ENCODE measurements around the gene ANKRD11.

ANKRD11 gene

GRCh38 chr16:89298623-89299225 lies 191.6 kb downstream of the ANKRD11 start:
- WGBS (ENCODE audit: extremely low coverage, insufficient coverage, low lambda C conversion rate) = no CpG with 5 or more reads among the region's 17 CpGs
- no peak for DNase-seq

GRCh38 chr16:89297910-89298545 lies 192.3 kb downstream of the ANKRD11 start:
- H3K27ac ChIP-seq (ENCODE audit: low read depth, low read length) = no peak overlapping the region
- H3K56ac ChIP-seq (ENCODE audit: low read length) = no peak overlapping the region
- peaks cover 52% of the 10 kb centered on the region for H3K79me2 ChIP-seq (ENCODE audit: control insufficient read depth, insufficient read depth, low read length)
- no peak overlapping the region for H2BK5ac ChIP-seq (ENCODE audit: low read length)
- no peak overlapping the region for H2AK5ac ChIP-seq (ENCODE audit: low read length)
- no peak overlapping the region for H3K9ac ChIP-seq (ENCODE audit: low read length)
- H3K18ac ChIP-seq (ENCODE audit: low read length) = no peak overlapping the region
- H2BK120ac ChIP-seq (ENCODE audit: low read depth, low read length) = no peak overlapping the region
- H3K4me3 ChIP-seq (ENCODE audit: low read length) = no peak overlapping the region
- H3K79me1 ChIP-seq (ENCODE audit: low read length) = peaks cover 43% of the 10 kb centered on the region
- DNase-seq = no peak
- no peak overlapping the region for H4K5ac ChIP-seq (ENCODE audit: low read length)
- peaks cover 6% of the 10 kb centered on the region for H3K4me1 ChIP-seq (ENCODE audit: control insufficient read depth, low read depth, low read length)
- H3K36me3 ChIP-seq (ENCODE audit: control insufficient read depth, insufficient read depth, low read length) = peaks cover 3% of the 10 kb centered on the region
- H4K8ac ChIP-seq (ENCODE audit: low read depth, low read length) = no peak overlapping the region
- WGBS (ENCODE audit: extremely low coverage, insufficient coverage, low lambda C conversion rate) = no CpG with 5 or more reads among the region's 17 CpGs
- no peak overlapping the region for H3K4ac ChIP-seq (ENCODE audit: low read depth, low read length)
- no peak overlapping the region for H2BK15ac ChIP-seq (replicated peaks; ENCODE audit: low read depth)
- no peak overlapping the region for H3K23ac ChIP-seq (ENCODE audit: low read length)
- H3K27me3 ChIP-seq (ENCODE audit: insufficient read depth, low read length, poor library complexity) = no peaks in the 10 kb centered on the region
- no peak overlapping the region for H3K4me2 ChIP-seq (ENCODE audit: low read length)

More at GRCh38 chr16:89298623-89299225, 191.6 kb downstream of the ANKRD11 start:
- no peak overlapping the region for H3K27ac ChIP-seq (ENCODE audit: low read depth, low read length)
- no peak overlapping the region for H4K5ac ChIP-seq (ENCODE audit: low read length)
- no peak overlapping the region for H2BK15ac ChIP-seq (replicated peaks; ENCODE audit: low read depth)
- H3K9ac ChIP-seq (ENCODE audit: low read length) = no peak overlapping the region
- H4K8ac ChIP-seq (ENCODE audit: low read depth, low read length) = no peak overlapping the region
- H3K18ac ChIP-seq (ENCODE audit: low read length) = no peak overlapping the region
- H3K4me1 ChIP-seq (ENCODE audit: control insufficient read depth, low read depth, low read length) = peaks cover 4% of the 10 kb centered on the region
- peaks cover 59% of the 10 kb centered on the region for H3K79me2 ChIP-seq (ENCODE audit: control insufficient read depth, insufficient read depth, low read length)
- no peak overlapping the region for H3K4me3 ChIP-seq (ENCODE audit: low read length)
- no peak overlapping the region for H3K23ac ChIP-seq (ENCODE audit: low read length)
- H3K79me1 ChIP-seq (ENCODE audit: low read length) = peaks cover 48% of the 10 kb centered on the region
- no peak overlapping the region for H3K4ac ChIP-seq (ENCODE audit: low read depth, low read length)
- no peak overlapping the region for H3K4me2 ChIP-seq (ENCODE audit: low read length)
- H3K27me3 ChIP-seq (ENCODE audit: insufficient read depth, low read length, poor library complexity) = no peaks in the 10 kb centered on the region
- H3K56ac ChIP-seq (ENCODE audit: low read length) = no peak overlapping the region
- no peak overlapping the region for H2BK120ac ChIP-seq (ENCODE audit: low read depth, low read length)
- H2BK5ac ChIP-seq (ENCODE audit: low read length) = no peak overlapping the region
- no peak overlapping the region for H2AK5ac ChIP-seq (ENCODE audit: low read length)
- peaks cover 9% of the 10 kb centered on the region for H3K36me3 ChIP-seq (ENCODE audit: control insufficient read depth, insufficient read depth, low read length)

- Histone ChIP-seq H3K27ac (ENCODE audit: low read depth, low read length) (no peak overlapping the region), H3K36me3 (ENCODE audit: control insufficient read depth, insufficient read depth, low read length) (peaks cover 2% of the 10 kb centered on the region), H2BK15ac (replicated peaks; ENCODE audit: low read depth) (no peak overlapping the region), H3K79me1 (ENCODE audit: low read length) (peaks cover 44% of the 10 kb centered on the region), H4K8ac (ENCODE audit: low read depth, low read length) (no peak overlapping the region), H2BK120ac (ENCODE audit: low read depth, low read length) (no peak overlapping the region), H3K56ac (ENCODE audit: low read length) (no peak overlapping the region), H3K18ac (ENCODE audit: low read length) (no peak overlapping the region), H3K79me2 (ENCODE audit: control insufficient read depth, insufficient read depth, low read length) (peaks cover 51% of the 10 kb centered on the region), H3K4me1 (ENCODE audit: control insufficient read depth, low read depth, low read length) (peaks cover 12% of the 10 kb centered on the region), H4K5ac (ENCODE audit: low read length) (no peak overlapping the region), H3K23ac (ENCODE audit: low read length) (peak overlapping the region; percentile 66), H2BK5ac (ENCODE audit: low read length) (no peak overlapping the region), H3K27me3 (ENCODE audit: insufficient read depth, low read length, poor library complexity) (no peaks in the 10 kb centered on the region), H3K4me3 (ENCODE audit: low read length) (no peak overlapping the region), H3K9ac (ENCODE audit: low read length) (no peak overlapping the region), H3K4me2 (ENCODE audit: low read length) (no peak overlapping the region), H3K4ac (ENCODE audit: low read depth, low read length) (no peak overlapping the region), H2AK5ac (ENCODE audit: low read length) (no peak overlapping the region)
- WGBS (ENCODE audit: extremely low coverage, insufficient coverage, low lambda C conversion rate) = no CpG with 5 or more reads among the region's 27 CpGs
- no peak for DNase-seq
These were observed 193.0 kb downstream of the ANKRD11 start for GRCh38 chr16:89297156-89297874.

- no peak overlapping the region for H3K23ac ChIP-seq (ENCODE audit: low read length)
- no peak overlapping the region for H3K27ac ChIP-seq (ENCODE audit: low read depth, low read length)
- H3K56ac ChIP-seq (ENCODE audit: low read length) = no peak overlapping the region
- no peak overlapping the region for H2BK120ac ChIP-seq (ENCODE audit: low read depth, low read length)
- H3K79me1 ChIP-seq (ENCODE audit: low read length) = peaks cover 43% of the 10 kb centered on the region
- no peaks in the 10 kb centered on the region for H3K27me3 ChIP-seq (ENCODE audit: insufficient read depth, low read length, poor library complexity)
- H2BK15ac ChIP-seq (replicated peaks; ENCODE audit: low read depth) = no peak overlapping the region
- no peak overlapping the region for H3K9ac ChIP-seq (ENCODE audit: low read length)
- no peak overlapping the region for H3K4me3 ChIP-seq (ENCODE audit: low read length)
- H2AK5ac ChIP-seq (ENCODE audit: low read length) = no peak overlapping the region
- H3K4me1 ChIP-seq (ENCODE audit: control insufficient read depth, low read depth, low read length) = peaks cover 25% of the 10 kb centered on the region
- no peak overlapping the region for H4K5ac ChIP-seq (ENCODE audit: low read length)
- H3K79me2 ChIP-seq (ENCODE audit: control insufficient read depth, insufficient read depth, low read length) = peaks cover 51% of the 10 kb centered on the region
- H3K4ac ChIP-seq (ENCODE audit: low read depth, low read length) = no peak overlapping the region
- no peak overlapping the region for H3K4me2 ChIP-seq (ENCODE audit: low read length)
- no peak overlapping the region for H3K18ac ChIP-seq (ENCODE audit: low read length)
- H4K8ac ChIP-seq (ENCODE audit: low read depth, low read length) = no peak overlapping the region
- H3K36me3 ChIP-seq (ENCODE audit: control insufficient read depth, insufficient read depth, low read length) = peaks cover 2% of the 10 kb centered on the region
- H2BK5ac ChIP-seq (ENCODE audit: low read length) = no peak overlapping the region
- DNase-seq = no peak
- WGBS (ENCODE audit: extremely low coverage, insufficient coverage, low lambda C conversion rate) = no CpG with 5 or more reads among the region's 6 CpGs
These were observed 194.4 kb downstream of the ANKRD11 start for GRCh38 chr16:89295915-89296314.

GRCh38 chr16:89295071-89295900 lies 195.1 kb downstream of the ANKRD11 start:
- Histone ChIP-seq H3K27me3 (ENCODE audit: insufficient read depth, low read length, poor library complexity) (no peaks in the 10 kb centered on the region), H2BK5ac (ENCODE audit: low read length) (no peak overlapping the region), H3K18ac (ENCODE audit: low read length) (no peak overlapping the region), H3K4me1 (ENCODE audit: control insufficient read depth, low read depth, low read length) (peaks cover 28% of the 10 kb centered on the region), H3K79me2 (ENCODE audit: control insufficient read depth, insufficient read depth, low read length) (peaks cover 49% of the 10 kb centered on the region), H2BK120ac (ENCODE audit: low read depth, low read length) (no peak overlapping the region), H3K9ac (ENCODE audit: low read length) (no peak overlapping the region), H3K4me2 (ENCODE audit: low read length) (no peak overlapping the region), H3K36me3 (ENCODE audit: control insufficient read depth, insufficient read depth, low read length) (no peaks in the 10 kb centered on the region), H3K4ac (ENCODE audit: low read depth, low read length) (no peak overlapping the region), H2AK5ac (ENCODE audit: low read length) (no peak overlapping the region), H3K56ac (ENCODE audit: low read length) (no peak overlapping the region), H4K8ac (ENCODE audit: low read depth, low read length) (no peak overlapping the region), H2BK15ac (replicated peaks; ENCODE audit: low read depth) (no peak overlapping the region), H3K27ac (ENCODE audit: low read depth, low read length) (no peak overlapping the region), H3K79me1 (ENCODE audit: low read length) (peaks cover 42% of the 10 kb centered on the region), H3K4me3 (ENCODE audit: low read length) (no peak overlapping the region), H3K23ac (ENCODE audit: low read length) (no peak overlapping the region), H4K5ac (ENCODE audit: low read length) (no peak overlapping the region)
- WGBS (ENCODE audit: extremely low coverage, insufficient coverage, low lambda C conversion rate) = no CpG with 5 or more reads among the region's 24 CpGs
- no peak for DNase-seq
